HG02973 (cell line): ENCODE results near the gene FUT1.
A peak's percentile ranks its signal among the peaks of the same experiment; 100 is the strongest.
"Not testable (repeated sequence)": the region's sequence is repeated elsewhere in the genome, so short reads cannot be mapped to it uniquely, and the experiment has no call there.

Experiments
- ATAC-seq: cut with Tn5 transposase; IDR thresholded peaks from one replicate; pipeline ENCODE4 v1.9.1; 2021; ENCODE audit warnings: moderate library complexity; ENCODE audit not compliant: unreplicated experiment

FUT1 gene

GRCh38 chr19:48752496-48753365 is at the start of gene FUT1:
TSS of gene FUT1 (minus strand) at chr19:48752641. CDS start at chr19:48751281, 1,360 bp downstream.
- no peak for ATAC-seq

GRCh38 chr19:48799358-48800300 is 47.2 kb upstream of the FUT1 start:
- ATAC-seq = no peak

- ATAC-seq = no peak
Measured at GRCh38 chr19:48798937-48799336, 46.5 kb upstream of the FUT1 start.

GRCh38 chr19:48797103-48797502 is 44.7 kb upstream of the FUT1 start:
- ATAC-seq = no peak

- ATAC-seq = no peak
Measured at GRCh38 chr19:48796298-48797083, 44.0 kb upstream of the FUT1 start.

GRCh38 chr19:48795685-48796070 is 43.2 kb upstream of the FUT1 start:
- no peak for ATAC-seq

GRCh38 chr19:48795055-48795684 is 42.7 kb upstream of the FUT1 start:
- ATAC-seq = peak; percentile 73

GRCh38 chr19:48794291-48794690 is 41.9 kb upstream of the FUT1 start:
- ATAC-seq = no peak

GRCh38 chr19:48793271-48793670 is 40.8 kb upstream of the FUT1 start:
- ATAC-seq = no peak

- ATAC-seq = not testable (repeated sequence)
Measured at GRCh38 chr19:48787331-48787730, 34.9 kb upstream of the FUT1 start.

GRCh38 chr19:48786422-48786821 is 34.0 kb upstream of the FUT1 start:
- not testable (repeated sequence) for ATAC-seq

- no peak for ATAC-seq
Measured at GRCh38 chr19:48784527-48784926, 32.1 kb upstream of the FUT1 start.

- no peak for ATAC-seq
Measured at GRCh38 chr19:48780631-48781391, 28.4 kb upstream of the FUT1 start.

GRCh38 chr19:48779636-48780035 is 27.2 kb upstream of the FUT1 start:
- no peak for ATAC-seq

GRCh38 chr19:48777720-48778119 is 25.3 kb upstream of the FUT1 start:
- no peak for ATAC-seq

GRCh38 chr19:48777139-48777538 is 24.7 kb upstream of the FUT1 start:
- no peak for ATAC-seq

GRCh38 chr19:48772503-48772953 is 20.1 kb upstream of the FUT1 start:
- ATAC-seq = no peak

GRCh38 chr19:48770734-48771472 is 18.5 kb upstream of the FUT1 start:
- ATAC-seq = no peak

- ATAC-seq = no peak
Measured at GRCh38 chr19:48770266-48770665, 17.8 kb upstream of the FUT1 start.
